ENCODE results near the gene TULP1. TPM values are rescaled to one million over a fixed set of nuclear protein-coding genes. Genes with fewer than 3 reads are reported as not detected.

Gene TULP1
- total RNA-seq, 1 experiment from 2014 or later = not detected

GRCh38 chr6:35507221-35507620 is 5.5 kb downstream of the TULP1 start:
- no peak overlapping the region for H3K4me3 ChIP-seq
- H3K36me3 ChIP-seq = no peaks in the 10 kb centered on the region
- H3K27me3 ChIP-seq = no peaks in the 10 kb centered on the region
- no peaks in the 10 kb centered on the region for H3K9me3 ChIP-seq
- no peak for DNase-seq

GRCh38 chr6:35506536-35506935 is 6.2 kb downstream of the TULP1 start:
- no peaks in the 10 kb centered on the region for H3K27me3 ChIP-seq
- H3K9me3 ChIP-seq = no peaks in the 10 kb centered on the region
- H3K36me3 ChIP-seq = no peaks in the 10 kb centered on the region
- no peak for DNase-seq
- no peak overlapping the region for H3K4me3 ChIP-seq

GRCh38 chr6:35505999-35506412 is 6.7 kb downstream of the TULP1 start:
- DNase-seq = no peak
- Histone ChIP-seq H3K36me3 (no peaks in the 10 kb centered on the region), H3K9me3 (no peaks in the 10 kb centered on the region), H3K27me3 (no peaks in the 10 kb centered on the region), H3K4me3 (no peak overlapping the region)

- H3K4me3 ChIP-seq = no peak overlapping the region
- DNase-seq = no peak
- H3K9me3 ChIP-seq = no peaks in the 10 kb centered on the region
- H3K27me3 ChIP-seq = no peaks in the 10 kb centered on the region
- no peaks in the 10 kb centered on the region for H3K36me3 ChIP-seq
Measured at GRCh38 chr6:35503534-35503933, 9.2 kb downstream of the TULP1 start.

GRCh38 chr6:35501784-35502183 is 10.9 kb downstream of the TULP1 start:
- DNase-seq = no peak
- no peaks in the 10 kb centered on the region for H3K27me3 ChIP-seq
- H3K9me3 ChIP-seq = no peaks in the 10 kb centered on the region

GRCh38 chr6:35500782-35501181 is 11.9 kb downstream of the TULP1 start:
- Histone ChIP-seq H3K9me3 (no peaks in the 10 kb centered on the region), H3K27me3 (no peaks in the 10 kb centered on the region), H3K4me3 (no peak overlapping the region), H3K36me3 (no peaks in the 10 kb centered on the region)
- DNase-seq = peak; percentile 61

More at GRCh38 chr6:35501784-35502183, 10.9 kb downstream of the TULP1 start:
- Histone ChIP-seq H3K36me3 (no peaks in the 10 kb centered on the region), H3K4me3 (no peak overlapping the region)

GRCh38 chr6:35499372-35499771 is 13.3 kb downstream of the TULP1 start:
- H3K36me3 ChIP-seq = no peaks in the 10 kb centered on the region
- DNase-seq = no peak
- no peaks in the 10 kb centered on the region for H3K27me3 ChIP-seq
- H3K9me3 ChIP-seq = no peaks in the 10 kb centered on the region
- no peak overlapping the region for H3K4me3 ChIP-seq

- no peak for DNase-seq
- no peaks in the 10 kb centered on the region for H3K27me3 ChIP-seq
- no peaks in the 10 kb centered on the region for H3K36me3 ChIP-seq
- H3K9me3 ChIP-seq = no peaks in the 10 kb centered on the region
- H3K4me3 ChIP-seq = peak overlapping the region; percentile 93
Measured at GRCh38 chr6:35498422-35499067, 14.2 kb downstream of the TULP1 start.

GRCh38 chr6:35497571-35498421 is 14.9 kb downstream of the TULP1 start:
- DNase-seq = peak; percentile 96
- Histone ChIP-seq H3K36me3 (no peaks in the 10 kb centered on the region), H3K4me3 (peak overlapping the region; percentile 93), H3K9me3 (no peaks in the 10 kb centered on the region), H3K27me3 (no peaks in the 10 kb centered on the region)

GRCh38 chr6:35496841-35497570 is 15.7 kb downstream of the TULP1 start, which contains the start of gene TEAD3:
TEAD3 (minus strand) TSS chr6:35497079.
- Histone ChIP-seq H3K9me3 (no peaks in the 10 kb centered on the region), H3K36me3 (no peaks in the 10 kb centered on the region), H3K27me3 (no peaks in the 10 kb centered on the region), H3K4me3 (peak within 1 kb of the TSS; percentile 93)
- DNase-seq = peak; percentile 84

- peak; percentile 32 for DNase-seq
Measured at GRCh38 chr6:35496036-35496840, 16.5 kb downstream of the TULP1 start.

GRCh38 chr6:35495258-35496035 is 17.2 kb downstream of the TULP1 start:
- no peak for DNase-seq
- Histone ChIP-seq H3K36me3 (no peaks in the 10 kb centered on the region), H3K4me3 (peak overlapping the region; percentile 70), H3K9me3 (no peaks in the 10 kb centered on the region), H3K27me3 (no peaks in the 10 kb centered on the region)

More at GRCh38 chr6:35496036-35496840, 16.5 kb downstream of the TULP1 start:
- peak overlapping the region; percentile 70 for H3K4me3 ChIP-seq
- H3K36me3 ChIP-seq = no peaks in the 10 kb centered on the region
- no peaks in the 10 kb centered on the region for H3K27me3 ChIP-seq
- no peaks in the 10 kb centered on the region for H3K9me3 ChIP-seq

- no peak for DNase-seq
- Histone ChIP-seq H3K27me3 (no peaks in the 10 kb centered on the region), H3K36me3 (no peaks in the 10 kb centered on the region), H3K4me3 (no peak overlapping the region), H3K9me3 (no peaks in the 10 kb centered on the region)
Measured at GRCh38 chr6:35494161-35494563, 18.5 kb downstream of the TULP1 start.

GRCh38 chr6:35493307-35493983 is 19.3 kb downstream of the TULP1 start:
- Histone ChIP-seq H3K36me3 (no peaks in the 10 kb centered on the region), H3K4me3 (no peak overlapping the region), H3K27me3 (no peaks in the 10 kb centered on the region), H3K9me3 (no peaks in the 10 kb centered on the region)
- DNase-seq = no peak

GRCh38 chr6:35492974-35493284 is 19.8 kb downstream of the TULP1 start:
- no peak for DNase-seq
- H3K27me3 ChIP-seq = no peaks in the 10 kb centered on the region
- no peaks in the 10 kb centered on the region for H3K36me3 ChIP-seq
- H3K9me3 ChIP-seq = no peaks in the 10 kb centered on the region
- no peak overlapping the region for H3K4me3 ChIP-seq
